GM06990 (cell line): ENCODE measurements around the gene EXOSC9.
A peak's percentile ranks its signal among the peaks of the same experiment; 100 is the strongest.

ENCODE experiments used
- DNase-seq: peaks from one replicate; pipeline ENCODE4 v3.0.0-alpha.2; 2011; ENCODE audit not compliant: insufficient read length; ENCODE audit errors: extremely low read depth
- H3K27me3 ChIP-seq: replicated peaks from 2 replicates; pipeline ENCODE4 v1.6.0; 2011; ENCODE audit warnings: low read length; ENCODE audit not compliant: control insufficient read depth, insufficient read depth
- H3K36me3 ChIP-seq: 2 replicates; pipeline ENCODE4 v1.5.1; 2011; ENCODE audit warnings: low read length; ENCODE audit not compliant: control insufficient read depth, insufficient read depth
- H3K4me3 ChIP-seq: replicated peaks from 2 replicates; pipeline ENCODE4 v1.5.1; 2011; ENCODE audit warnings: low read depth, mild to moderate bottlenecking, control low read depth, low read length
- TF ChIP-seq, protein P1 (sequence below): IDR thresholded peaks from 2 replicates; pipeline ENCODE4 v1.5.1; 2011; ENCODE audit warnings: low read length, control low read depth, mild to moderate bottlenecking, inconsistent platforms; ENCODE audit not compliant: insufficient read depth, poor library complexity, severe bottlenecking

EXOSC9 gene

DNA sequence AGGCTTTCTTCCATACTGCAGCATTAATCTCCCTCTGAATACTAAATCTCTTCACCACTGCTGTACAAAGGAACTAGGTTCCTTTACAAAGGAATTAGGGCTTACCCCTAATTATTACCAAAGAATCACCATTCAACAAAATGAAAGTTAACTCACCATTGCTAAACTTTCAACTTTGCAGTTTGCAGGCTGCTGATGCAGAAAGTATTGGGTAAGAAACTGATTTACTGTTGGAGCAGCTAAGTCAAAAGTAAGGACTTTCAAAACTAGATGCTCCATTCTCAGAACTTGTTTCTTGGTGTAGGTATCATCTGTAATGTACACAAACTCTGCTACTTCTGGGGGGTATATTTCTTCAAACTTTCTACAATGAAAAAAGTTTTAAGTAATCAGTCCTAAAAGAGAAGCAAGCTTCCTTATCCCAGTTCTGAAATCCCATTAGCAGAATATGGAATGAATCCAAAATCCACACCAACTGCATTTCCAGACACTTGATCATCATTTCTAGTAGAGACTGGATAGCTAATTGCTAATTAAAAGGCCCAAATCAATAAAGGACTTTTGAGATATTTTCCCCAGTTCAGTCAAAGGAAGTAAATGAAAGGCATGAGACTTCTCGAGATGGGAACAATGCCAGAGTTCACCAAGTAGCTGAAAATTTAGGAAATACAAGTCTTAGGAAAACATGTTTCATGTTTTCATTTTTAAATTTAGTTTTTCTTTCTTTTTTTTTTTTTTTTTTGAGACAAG, 18.3 kb downstream of the EXOSC9 start:
- TF ChIP-seq, protein P1, sequence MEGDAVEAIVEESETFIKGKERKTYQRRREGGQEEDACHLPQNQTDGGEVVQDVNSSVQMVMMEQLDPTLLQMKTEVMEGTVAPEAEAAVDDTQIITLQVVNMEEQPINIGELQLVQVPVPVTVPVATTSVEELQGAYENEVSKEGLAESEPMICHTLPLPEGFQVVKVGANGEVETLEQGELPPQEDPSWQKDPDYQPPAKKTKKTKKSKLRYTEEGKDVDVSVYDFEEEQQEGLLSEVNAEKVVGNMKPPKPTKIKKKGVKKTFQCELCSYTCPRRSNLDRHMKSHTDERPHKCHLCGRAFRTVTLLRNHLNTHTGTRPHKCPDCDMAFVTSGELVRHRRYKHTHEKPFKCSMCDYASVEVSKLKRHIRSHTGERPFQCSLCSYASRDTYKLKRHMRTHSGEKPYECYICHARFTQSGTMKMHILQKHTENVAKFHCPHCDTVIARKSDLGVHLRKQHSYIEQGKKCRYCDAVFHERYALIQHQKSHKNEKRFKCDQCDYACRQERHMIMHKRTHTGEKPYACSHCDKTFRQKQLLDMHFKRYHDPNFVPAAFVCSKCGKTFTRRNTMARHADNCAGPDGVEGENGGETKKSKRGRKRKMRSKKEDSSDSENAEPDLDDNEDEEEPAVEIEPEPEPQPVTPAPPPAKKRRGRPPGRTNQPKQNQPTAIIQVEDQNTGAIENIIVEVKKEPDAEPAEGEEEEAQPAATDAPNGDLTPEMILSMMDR, result no peak
- Histone ChIP-seq H3K4me3 (no peak overlapping the region), H3K36me3 (peaks cover 3% of the 10 kb centered on the region), H3K27me3 (no peaks in the 10 kb centered on the region)
- no peak for DNase-seq

DNA sequence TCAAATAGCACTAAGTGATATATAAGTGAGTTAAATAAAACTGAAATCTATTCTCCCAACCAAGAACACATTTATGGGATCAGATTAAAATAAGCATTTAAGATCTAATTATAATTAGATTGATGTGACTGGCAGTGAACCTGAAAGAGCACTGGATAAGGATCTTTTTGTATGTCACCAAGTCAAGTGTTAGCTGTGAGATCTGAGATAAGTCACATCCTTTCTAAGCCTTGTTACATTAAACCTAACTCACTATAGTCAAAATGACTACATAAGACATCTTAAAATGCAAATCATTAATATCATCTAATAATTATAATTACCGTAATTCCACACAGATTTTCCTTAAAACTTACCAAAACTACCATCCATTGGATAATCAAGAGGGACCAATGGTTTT, 20.9 kb downstream of the EXOSC9 start:
- Histone ChIP-seq H3K36me3 (peaks cover 2% of the 10 kb centered on the region), H3K4me3 (peak overlapping the region; percentile 85), H3K27me3 (no peaks in the 10 kb centered on the region)
- DNase-seq, result no peak
- TF ChIP-seq, protein P1, result no peak

DNA sequence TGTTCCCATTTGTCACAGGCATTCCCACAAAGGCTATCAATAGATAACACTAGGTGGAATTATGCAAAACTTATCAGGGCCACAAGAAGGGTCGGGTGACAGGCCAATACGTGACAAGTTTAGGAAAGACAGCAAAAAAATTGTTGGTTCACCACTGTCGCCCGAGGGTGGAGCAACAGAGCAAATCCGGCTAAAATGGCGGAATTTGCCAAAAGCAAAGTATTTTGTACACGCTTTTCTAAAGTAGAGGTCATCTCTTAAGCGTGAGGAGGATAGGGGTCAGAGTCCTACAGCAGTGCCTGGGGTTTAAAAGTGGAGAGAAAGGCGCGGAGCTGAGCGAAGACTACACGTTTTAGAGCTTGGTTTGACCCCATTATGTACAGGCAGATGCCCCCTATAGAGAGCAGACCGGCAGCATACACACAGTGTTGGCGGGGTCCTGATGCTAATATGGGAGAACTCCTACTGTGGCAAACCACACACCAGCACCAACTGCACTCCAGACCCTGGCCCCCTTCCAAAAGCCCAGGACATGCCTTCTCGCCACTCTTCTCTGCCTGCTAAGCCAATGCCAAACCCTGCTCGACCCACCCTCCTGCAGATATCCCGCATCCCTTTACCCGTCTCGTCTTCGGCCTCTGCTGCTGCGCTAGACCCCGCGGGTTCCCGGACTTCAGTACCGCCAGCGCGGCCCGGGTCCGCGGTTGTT, 21.8 kb downstream of the EXOSC9 start:
- DNase-seq, result no peak
- TF ChIP-seq, protein P1, result peak; percentile 20
- no peaks in the 10 kb centered on the region for H3K27me3 ChIP-seq
- no peaks in the 10 kb centered on the region; the same call in none of the 2 replicates for H3K36me3 ChIP-seq
- peak overlapping the region; percentile 85 for H3K4me3 ChIP-seq

DNA sequence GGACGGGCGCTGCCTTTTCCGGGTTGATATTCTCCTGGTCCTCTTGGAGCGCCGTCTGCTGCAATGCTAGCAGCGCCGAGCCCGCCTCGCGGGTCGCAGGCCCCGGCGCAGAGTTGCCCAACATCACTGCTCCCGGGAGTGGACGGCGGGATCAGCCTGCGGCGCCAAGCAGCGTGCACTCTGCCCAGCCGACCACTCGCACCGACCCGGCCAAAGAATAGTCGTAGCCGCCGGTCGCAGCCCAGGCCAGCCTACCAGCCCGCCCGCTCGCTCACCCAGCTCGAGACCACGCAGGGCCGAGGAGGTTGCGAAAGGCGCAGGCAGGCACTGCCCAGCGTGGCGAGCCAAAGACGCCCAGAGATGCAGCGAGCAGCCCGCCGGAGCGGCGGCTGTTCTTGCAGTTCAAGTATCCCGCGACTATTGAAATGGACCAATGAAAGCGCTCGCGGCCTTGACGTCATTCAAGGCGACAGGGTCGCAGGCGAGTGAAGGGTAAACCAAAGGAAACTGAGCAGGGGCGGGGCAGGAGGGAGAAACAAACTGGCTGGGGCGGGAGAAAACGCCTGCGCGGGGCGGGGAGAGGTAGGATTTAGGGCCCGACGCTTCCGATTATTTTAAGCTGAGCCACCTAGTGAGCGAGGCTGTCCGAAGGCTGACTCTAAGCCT, 22.5 kb downstream of the EXOSC9 start, which contains the start of gene CCNA2:
CCNA2 (minus strand) TSS at position 379 of the 666 bp plus-strand sequence; CDS start at position 124, 255 bp downstream.
- Histone ChIP-seq H3K36me3 (no peaks in the 10 kb centered on the region; the same call in none of the 2 replicates), H3K27me3 (no peaks in the 10 kb centered on the region), H3K4me3 (peak within 1 kb of the TSS; percentile 85)
- TF ChIP-seq, protein P1, result no peak
- DNase-seq, result peak; percentile 89

DNA sequence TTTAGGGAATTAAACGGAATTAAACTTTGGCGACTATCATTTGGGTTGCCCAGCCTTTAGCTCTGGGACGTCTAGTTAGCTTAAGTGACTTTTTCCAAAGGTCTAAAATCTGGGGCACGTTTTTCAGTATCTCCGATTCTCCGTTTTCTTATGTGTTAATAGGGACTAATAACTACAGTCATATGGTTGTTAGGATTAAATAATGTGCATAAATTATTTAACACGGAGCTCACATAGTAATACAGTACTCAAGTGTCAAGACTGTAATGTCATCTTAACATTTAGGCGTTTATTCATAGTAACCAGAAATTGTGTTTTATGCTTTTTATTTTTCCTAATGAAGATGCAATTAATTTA, 23.0 kb downstream of the EXOSC9 start:
- DNase-seq, result no peak
- TF ChIP-seq, protein P1, result no peak
- no peaks in the 10 kb centered on the region; the same call in 1 of the 2 replicates for H3K36me3 ChIP-seq
- no peaks in the 10 kb centered on the region for H3K27me3 ChIP-seq
- peak overlapping the region; percentile 85 for H3K4me3 ChIP-seq
